HG03575 (cell line): ENCODE measurements around the gene CCDC30.

Source experiments
- ATAC-seq: cut with Tn5 transposase; IDR thresholded peaks from one replicate; pipeline ENCODE4 v1.9.1; 2021; ENCODE audit not compliant: unreplicated experiment, insufficient number of reproducible peaks, low FRiP score; ENCODE audit errors: extremely low read depth

Gene CCDC30

GRCh38 chr1:42462828-42463763 lies at the start of gene CCDC30:
TSS of gene CCDC30 (plus strand) at chr1:42463286. CDS start at chr1:42480552, 17,266 bp downstream.
- ATAC-seq, result peak; percentile 76

- no peak for ATAC-seq
Observed at GRCh38 chr1:42414551-42415496, 48.3 kb upstream of the CCDC30 start.

- no peak for ATAC-seq
Observed at GRCh38 chr1:42417166-42417565, 45.9 kb upstream of the CCDC30 start.

GRCh38 chr1:42418516-42418915 lies 44.6 kb upstream of the CCDC30 start:
- ATAC-seq, result no peak

GRCh38 chr1:42419126-42419821 lies 43.8 kb upstream of the CCDC30 start:
- no peak for ATAC-seq

- no peak for ATAC-seq
Observed at GRCh38 chr1:42420121-42420520, 43.0 kb upstream of the CCDC30 start.

- no peak for ATAC-seq
Observed at GRCh38 chr1:42420911-42421585, 42.0 kb upstream of the CCDC30 start.

GRCh38 chr1:42422737-42423136 lies 40.3 kb upstream of the CCDC30 start:
- ATAC-seq, result no peak

- no peak for ATAC-seq
Observed at GRCh38 chr1:42423681-42424080, 39.4 kb upstream of the CCDC30 start.

GRCh38 chr1:42424201-42424600 lies 38.9 kb upstream of the CCDC30 start:
- ATAC-seq, result no peak

GRCh38 chr1:42427240-42427639 lies 35.8 kb upstream of the CCDC30 start:
- no peak for ATAC-seq

- ATAC-seq, result no peak
Observed at GRCh38 chr1:42429603-42430002, 33.5 kb upstream of the CCDC30 start.

- ATAC-seq, result no peak
Observed at GRCh38 chr1:42430286-42431135, 32.6 kb upstream of the CCDC30 start.

GRCh38 chr1:42431514-42431913 lies 31.6 kb upstream of the CCDC30 start:
- no peak for ATAC-seq

- no peak for ATAC-seq
Observed at GRCh38 chr1:42432714-42433113, 30.4 kb upstream of the CCDC30 start.

- ATAC-seq, result no peak
Observed at GRCh38 chr1:42433369-42433768, 29.7 kb upstream of the CCDC30 start.

GRCh38 chr1:42434340-42434739 lies 28.7 kb upstream of the CCDC30 start:
- no peak for ATAC-seq

GRCh38 chr1:42439940-42440339 lies 23.1 kb upstream of the CCDC30 start:
- no peak for ATAC-seq
